ENCODE measurements around the gene DGKD.

GRCh38 chr2:233325256-233325655 lies 29.0 kb upstream of the DGKD start:
- TF ChIP-seq CTCF (IDR thresholded peaks at IDR 0.05; ENCODE audit: low read depth, low read length) (no peak), EZH2phosphoT487 (IDR thresholded peaks at IDR 0.05; ENCODE audit: low read depth) (no peak)

Measured in OCI-LY3 (cell line).